Thyroid gland (tissue), 4 donors: ENCODE measurements around the gene P2RX3. TPM values are rescaled to one million over a fixed set of nuclear protein-coding genes. Genes with fewer than 3 reads are reported as not detected.

Source experiments
- DNase-seq, 2 donors: peaks; one replicate each; pipeline ENCODE4 v3.0.0-alpha.2; 2019
- H3K27ac ChIP-seq, 3 donors: fragments of 200-600 bp; sonication (generic); 1 replicate in 2 of 3; 2 replicates in 1 of 3; pipeline ENCODE4 v1.5.1; 2016 to 2019; ENCODE audit warnings: mild to moderate bottlenecking in 1 of 3, moderate library complexity in 1 of 3
- H3K27me3 ChIP-seq: fragments of 200-600 bp; sonication (generic); one replicate; pipeline ENCODE4 v1.5.1; 2019
- H3K36me3 ChIP-seq, 2 donors: fragments of 200-600 bp; sonication (generic); one replicate each; pipeline ENCODE4 v1.5.1; 2016 to 2019
- H3K4me1 ChIP-seq, 2 donors: fragments of 200-600 bp; sonication (generic); one replicate each; pipeline ENCODE4 v1.5.1; 2017 to 2019
- H3K4me3 ChIP-seq, 3 donors: fragments of 200-600 bp; sonication (generic); replicated peaks in 1 of 3; 1 replicate in 2 of 3; 2 replicates in 1 of 3; pipeline ENCODE4 v1.5.1; 2016; ENCODE audit warnings: mild to moderate bottlenecking in 1 of 3
- H3K9me3 ChIP-seq: fragments of 200-600 bp; sonication (generic); one replicate; pipeline ENCODE4 v1.5.1; 2017
- POLR2A ChIP-seq, 2 donors: fragments of 450-650 bp; IDR thresholded peaks; one replicate each; pipeline ENCODE4 v1.6.1; 2017; ENCODE audit warnings: antibody characterized with exemption in 2 of 2, mild to moderate bottlenecking in 2 of 2, moderate library complexity in 1 of 2
- WGBS, 2 donors: methylation state at CpG; one replicate each; pipeline ENCODE4 v1.1.5; 2017; 5-methylcytosine and 5-hydroxymethylcytosine counted together
- intact Hi-C: fragments of 100-400 bp; cut with DNase I; formaldehyde crosslinking; loops from one replicate; pipeline ENCODE4 v1.15.1; 2023
- total RNA-seq, 4 donors: library from RNA; depleted of rRNA; stranded (reverse); fragments of >200 nt; gene quantifications; one replicate each; pipeline ENCODE4 v1.2.3, GENCODE V29; 2016
- TF ChIP-seq, protein P1 (sequence below), 6 experiments: fragments of 200-600 bp in 3 of 6; fragments of 450-650 bp in 3 of 6; sonication (generic) in 3 of 6; IDR thresholded peaks; one replicate each; pipeline ENCODE4 v1.5.1; 2016 to 2019; ENCODE audit warnings: antibody characterized with exemption in 6 of 6, mild to moderate bottlenecking in 2 of 6, inconsistent platforms in 1 of 6, moderate library complexity in 1 of 6

P2RX3 gene
- total RNA-seq, 4 donors from 2014 or later = not detected

- intact Hi-C loops = no loop called here
Observed at GRCh38 chr11:57322256-57323166, 15.6 kb upstream of the P2RX3 start.

GRCh38 chr11:57323167-57323854 is 14.8 kb upstream of the P2RX3 start:
- no peak for TF ChIP-seq POLR2A (IDR thresholded peaks at IDR 0.05)
- TF ChIP-seq, protein P1, sequence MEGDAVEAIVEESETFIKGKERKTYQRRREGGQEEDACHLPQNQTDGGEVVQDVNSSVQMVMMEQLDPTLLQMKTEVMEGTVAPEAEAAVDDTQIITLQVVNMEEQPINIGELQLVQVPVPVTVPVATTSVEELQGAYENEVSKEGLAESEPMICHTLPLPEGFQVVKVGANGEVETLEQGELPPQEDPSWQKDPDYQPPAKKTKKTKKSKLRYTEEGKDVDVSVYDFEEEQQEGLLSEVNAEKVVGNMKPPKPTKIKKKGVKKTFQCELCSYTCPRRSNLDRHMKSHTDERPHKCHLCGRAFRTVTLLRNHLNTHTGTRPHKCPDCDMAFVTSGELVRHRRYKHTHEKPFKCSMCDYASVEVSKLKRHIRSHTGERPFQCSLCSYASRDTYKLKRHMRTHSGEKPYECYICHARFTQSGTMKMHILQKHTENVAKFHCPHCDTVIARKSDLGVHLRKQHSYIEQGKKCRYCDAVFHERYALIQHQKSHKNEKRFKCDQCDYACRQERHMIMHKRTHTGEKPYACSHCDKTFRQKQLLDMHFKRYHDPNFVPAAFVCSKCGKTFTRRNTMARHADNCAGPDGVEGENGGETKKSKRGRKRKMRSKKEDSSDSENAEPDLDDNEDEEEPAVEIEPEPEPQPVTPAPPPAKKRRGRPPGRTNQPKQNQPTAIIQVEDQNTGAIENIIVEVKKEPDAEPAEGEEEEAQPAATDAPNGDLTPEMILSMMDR (IDR thresholded peaks at IDR 0.05) = peak in 1 of 6 experiments; percentile 8
- H3K4me1 ChIP-seq = peaks cover 55 to 66% of the 10 kb centered on the region in 2 donors
- H3K36me3 ChIP-seq = peaks cover 14 to 24% of the 10 kb centered on the region in 2 donors
- intact Hi-C loops = no loop called here
- peak overlapping the region in 2 of 3 donors; percentile 30 to 87 for H3K4me3 ChIP-seq
- DNase-seq = no peak
- no peaks in the 10 kb centered on the region for H3K9me3 ChIP-seq
- 52 to 57% methylated on average over 3 of the region's 3 CpGs for WGBS, 2 donors
- H3K27ac ChIP-seq = peak overlapping the region; percentile 74 to 99 (median 97)
- no peaks in the 10 kb centered on the region for H3K27me3 ChIP-seq

More at GRCh38 chr11:57322256-57323166, 15.6 kb upstream of the P2RX3 start:
- H3K4me3 ChIP-seq = peak overlapping the region in 1 of 3 donors; percentile 87
- H3K9me3 ChIP-seq = no peaks in the 10 kb centered on the region
- 9 to 12% methylated on average over 13 of the region's 13 CpGs for WGBS, 2 donors
- H3K27ac ChIP-seq = peak overlapping the region; percentile 74 to 99 (median 97)
- H3K36me3 ChIP-seq = peaks cover 14 to 20% of the 10 kb centered on the region in 2 donors
- DNase-seq = peak; percentile 95 to 96
- peaks cover 63 to 74% of the 10 kb centered on the region in 2 donors for H3K4me1 ChIP-seq
- no peaks in the 10 kb centered on the region for H3K27me3 ChIP-seq
- peak in 1 of 2 donors; percentile 64 for TF ChIP-seq POLR2A (IDR thresholded peaks at IDR 0.05)
- TF ChIP-seq, protein P1 (IDR thresholded peaks at IDR 0.05) = peak in 1 of 6 experiments; percentile 16

- Histone ChIP-seq H3K4me1 (peaks cover 51 to 62% of the 10 kb centered on the region in 2 donors), H3K36me3 (peaks cover 19 to 28% of the 10 kb centered on the region in 2 donors), H3K27ac (peak overlapping the region; percentile 74 to 99 (median 97)), H3K4me3 (peak overlapping the region; percentile 30 to 87 (median 46)), H3K9me3 (no peaks in the 10 kb centered on the region), H3K27me3 (no peaks in the 10 kb centered on the region)
- no peak for DNase-seq
- intact Hi-C loops = no loop called here
- no peak for TF ChIP-seq POLR2A (IDR thresholded peaks at IDR 0.05)
- TF ChIP-seq, protein P1 (IDR thresholded peaks at IDR 0.05) = no peak
- 15 to 32% methylated on average over 6 of the region's 9 CpGs for WGBS, 2 donors
Observed at GRCh38 chr11:57323855-57324153, 14.3 kb upstream of the P2RX3 start.

DNA sequence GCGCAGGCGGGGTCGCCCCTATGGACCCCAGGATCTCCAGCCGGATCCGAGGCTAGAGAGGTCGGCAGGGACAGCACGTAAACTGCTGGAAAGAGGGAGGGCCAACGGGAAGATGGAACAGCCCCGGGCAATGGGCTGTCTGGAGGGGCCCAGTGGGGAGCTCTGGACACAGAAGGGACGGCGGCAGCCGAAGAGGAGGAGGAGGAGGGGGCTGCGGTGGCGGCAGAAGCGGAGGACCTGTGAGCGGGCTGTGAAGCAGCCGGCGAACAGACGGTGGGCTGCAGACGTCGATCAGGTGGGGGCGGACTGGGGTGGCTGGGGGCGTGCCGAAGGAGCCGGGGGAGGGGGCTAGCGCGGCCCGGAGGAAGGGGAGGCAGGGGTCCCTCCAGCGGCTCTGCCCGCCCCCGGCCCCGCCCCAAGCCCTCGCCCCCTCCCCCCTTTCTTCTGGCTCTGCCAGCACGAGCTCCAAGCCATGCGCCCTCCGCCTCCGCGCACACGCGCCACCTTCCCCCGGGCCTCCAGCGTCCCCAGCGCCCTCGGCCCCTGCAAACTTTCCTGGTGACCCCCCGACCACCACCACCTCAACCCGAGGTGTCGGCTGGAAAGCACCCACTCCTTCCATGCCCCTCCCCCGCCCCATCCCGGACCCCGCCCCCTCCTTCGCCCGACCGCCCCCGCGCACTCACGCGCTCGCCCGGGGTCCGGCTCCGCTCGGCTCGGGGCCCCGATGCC is 13.8 kb upstream of the P2RX3 start:
- peaks cover 51 to 58% of the 10 kb centered on the region in 2 donors for H3K4me1 ChIP-seq
- H3K27ac ChIP-seq = peak overlapping the region; percentile 74 to 99 (median 97)
- TF ChIP-seq, protein P1 (IDR thresholded peaks at IDR 0.05) = no peak
- TF ChIP-seq POLR2A (IDR thresholded peaks at IDR 0.05) = no peak
- no peaks in the 10 kb centered on the region for H3K27me3 ChIP-seq
- WGBS, 2 donors = 2 to 7% methylated on average over 15 to 24 of the region's 64 CpGs
- intact Hi-C loops = no loop called here
- peaks cover 20 to 31% of the 10 kb centered on the region in 2 donors for H3K36me3 ChIP-seq
- H3K4me3 ChIP-seq = peak overlapping the region; percentile 30 to 87 (median 46)
- H3K9me3 ChIP-seq = no peaks in the 10 kb centered on the region
- peak; percentile 54 to 60 for DNase-seq
